ENCODE measurements around the gene ANKS4B. TPM values are rescaled to one million over a fixed set of nuclear protein-coding genes. Genes with fewer than 3 reads are reported as not detected.
"Not testable (repeated sequence)": the region's sequence is repeated elsewhere in the genome, so short reads cannot be mapped to it uniquely, and the experiment has no call there.

ANKS4B gene
- total RNA-seq, 1 donor from 2014 or later, result 0.72 TPM

DNA sequence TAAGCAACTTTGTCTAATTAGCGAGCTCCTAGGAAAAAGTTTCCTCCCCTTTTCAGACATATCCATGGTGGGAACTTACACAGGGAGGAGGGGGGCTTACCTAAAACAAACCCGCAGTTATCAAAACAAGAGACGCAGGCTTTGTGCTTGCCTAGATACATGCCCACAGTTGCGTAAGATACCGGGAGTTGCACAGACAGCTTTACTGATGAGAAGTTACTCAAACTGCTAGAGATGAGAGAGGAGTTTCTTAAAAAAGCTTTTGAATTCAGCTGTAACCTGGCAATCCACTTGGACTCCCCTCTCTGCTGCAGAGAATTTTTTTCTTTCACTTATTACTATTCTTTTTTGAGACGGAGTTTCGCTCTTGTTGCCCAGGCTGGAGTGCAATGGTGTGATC lies 15.3 kb upstream of the ANKS4B start:
- no peak for DNase-seq (ENCODE audit: low spot score)

- no peak for DNase-seq (ENCODE audit: low spot score)
Observed at GRCh38 chr16:21219551-21219950, 13.9 kb upstream of the ANKS4B start.

DNA sequence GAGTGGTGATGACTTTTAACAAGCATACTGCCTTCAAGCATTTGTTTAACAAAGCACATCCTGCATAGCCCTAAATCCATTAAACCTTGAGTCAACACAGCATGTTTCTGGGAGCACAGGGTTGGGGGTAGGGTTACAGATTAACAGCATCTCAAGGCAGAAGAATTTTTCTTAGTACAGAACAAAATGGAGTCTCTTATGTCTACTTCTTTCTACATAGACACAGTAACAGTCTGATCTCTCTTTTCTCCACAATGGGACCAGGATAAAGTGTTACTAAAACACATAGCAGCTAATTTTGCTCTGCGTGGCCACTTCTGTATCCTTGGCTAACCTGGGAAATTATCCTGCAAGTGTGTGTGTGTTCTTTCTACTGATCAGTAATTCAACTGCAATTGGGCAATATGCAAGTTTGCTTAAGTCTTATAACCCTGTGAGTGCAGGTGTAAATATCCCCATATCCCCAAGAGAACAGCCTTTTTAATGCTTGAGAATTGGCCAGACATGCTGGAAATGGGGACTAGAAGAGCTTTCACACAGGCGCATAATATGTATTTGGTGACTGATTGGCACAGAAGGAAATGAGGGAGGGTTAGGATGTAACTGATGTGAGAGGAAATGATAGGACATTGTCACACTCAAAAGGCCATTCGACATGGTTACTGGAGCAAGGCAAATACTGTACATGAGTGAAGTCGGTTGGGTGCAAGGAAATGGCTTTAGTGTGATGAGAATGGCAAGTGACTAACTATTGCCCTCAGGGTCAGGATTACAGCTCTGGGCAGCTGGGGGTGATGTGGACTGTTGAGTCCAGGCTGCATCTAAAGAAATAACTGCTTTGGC lies 10.8 kb upstream of the ANKS4B start:
- no peak for DNase-seq (ENCODE audit: low spot score)

- DNase-seq (ENCODE audit: low spot score), result no peak
Observed at GRCh38 chr16:21223787-21224186, 9.7 kb upstream of the ANKS4B start.

GRCh38 chr16:21224800-21225199 lies 8.7 kb upstream of the ANKS4B start:
- no peak for DNase-seq (ENCODE audit: low spot score)

- DNase-seq (ENCODE audit: low spot score), result no peak
Observed at GRCh38 chr16:21226749-21227148, 6.8 kb upstream of the ANKS4B start.

- DNase-seq (ENCODE audit: low spot score), result no peak
Observed at GRCh38 chr16:21227866-21228265, 5.6 kb upstream of the ANKS4B start.

DNA sequence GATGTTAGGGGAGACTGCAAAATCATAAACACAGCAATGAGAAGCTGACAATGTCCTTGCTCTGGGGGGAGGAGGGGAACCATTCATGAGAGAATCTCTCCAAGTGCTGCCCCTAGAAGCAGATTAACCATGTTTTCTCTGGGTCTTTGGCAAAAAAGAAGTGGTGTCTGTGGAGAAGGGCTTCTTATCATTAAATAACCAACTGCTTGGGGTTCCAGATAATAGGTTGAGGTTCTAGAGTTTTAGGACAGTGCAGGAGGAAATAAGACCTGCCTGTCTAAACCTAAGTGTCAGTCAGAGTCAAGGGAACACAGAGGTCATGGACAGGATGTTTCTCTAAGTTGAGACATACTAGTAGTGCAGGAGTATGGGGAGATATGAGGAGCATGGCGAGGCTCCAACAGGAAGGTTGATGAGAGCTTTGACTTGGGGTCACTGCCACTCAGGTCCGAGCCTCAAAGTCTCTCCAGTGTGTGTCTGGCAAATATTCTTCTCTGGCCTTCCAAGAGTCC lies 5.1 kb upstream of the ANKS4B start:
- no peak for DNase-seq (ENCODE audit: low spot score)

DNA sequence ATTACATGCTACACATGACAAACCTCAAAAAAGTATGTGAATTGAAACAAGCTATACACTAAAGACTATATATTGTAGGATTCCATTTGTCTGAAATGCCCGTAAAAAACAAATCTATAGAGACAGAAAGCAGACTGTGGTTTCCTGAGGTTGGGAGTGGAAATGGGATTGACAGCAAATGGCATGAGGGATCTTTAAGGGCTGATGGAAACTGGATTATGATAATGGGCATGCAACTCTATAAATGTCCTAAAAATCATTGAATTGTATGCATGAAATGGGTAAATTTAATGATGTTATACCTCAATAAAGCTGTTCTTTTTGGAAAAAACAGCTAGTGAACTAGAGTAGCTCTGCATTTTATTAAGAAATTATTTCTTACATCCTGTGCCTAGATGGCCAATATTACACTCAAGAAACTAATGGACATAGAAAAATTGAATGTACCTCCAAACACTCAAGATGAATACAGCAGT lies 416 bp upstream of the ANKS4B start:
- DNase-seq (ENCODE audit: low spot score), result no peak

DNA sequence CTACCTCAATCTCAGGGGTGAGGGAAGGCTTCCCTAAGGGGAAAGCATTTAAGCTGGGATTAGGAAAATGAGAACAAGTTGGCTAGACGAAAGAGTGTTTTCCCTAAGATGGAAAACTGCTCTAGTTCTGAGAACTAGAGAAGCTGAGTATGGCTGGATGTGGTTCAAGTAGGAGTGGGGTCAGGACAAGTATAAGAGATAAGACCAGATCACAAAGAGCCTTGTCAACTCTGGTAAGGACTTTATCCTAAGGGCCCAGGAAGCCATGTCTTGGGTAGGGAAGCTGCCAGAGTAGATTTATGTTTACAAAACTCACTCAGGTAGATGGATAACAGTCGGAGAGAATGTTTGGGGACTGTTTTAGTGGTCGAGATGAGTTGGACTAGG lies 1.7 kb downstream of the ANKS4B start:
- no peak for DNase-seq (ENCODE audit: low spot score)

DNA sequence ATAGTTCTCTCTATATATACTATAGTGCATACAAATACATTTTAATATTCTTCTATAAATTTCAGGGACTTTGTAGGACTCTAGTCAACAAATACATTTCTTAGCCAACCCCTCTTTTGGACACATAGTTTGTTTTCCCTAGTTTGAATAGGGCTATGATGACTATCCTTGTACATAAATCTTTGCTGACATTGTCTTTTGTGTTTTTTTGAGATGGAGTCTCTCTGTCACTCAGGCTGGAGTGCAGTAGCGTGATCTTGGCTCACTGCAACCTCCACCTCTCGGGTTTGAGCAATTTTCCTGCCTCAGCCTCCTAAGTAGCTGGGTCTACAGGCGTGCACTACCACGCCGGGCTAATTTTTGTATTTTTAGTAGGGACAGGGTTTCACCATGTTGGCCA lies 3.3 kb downstream of the ANKS4B start:
- DNase-seq (ENCODE audit: low spot score), result no peak

DNA sequence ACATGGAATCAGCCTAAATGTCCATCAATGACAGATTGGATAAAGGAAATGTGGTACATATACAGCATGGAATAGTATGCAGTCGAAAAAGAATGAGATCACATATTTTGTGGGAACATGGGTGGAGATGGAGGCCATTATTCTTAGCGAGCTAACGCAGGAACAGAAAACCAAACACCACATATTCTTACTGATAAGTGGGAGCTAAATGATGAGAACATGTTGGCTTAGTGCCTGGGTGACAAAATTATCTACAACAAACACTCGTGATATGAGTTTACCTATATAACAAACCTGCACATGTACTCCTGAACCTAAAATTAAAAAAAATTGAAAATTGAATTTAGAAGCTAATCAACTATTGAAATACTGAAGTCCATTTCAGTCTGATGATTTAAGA lies 6.1 kb downstream of the ANKS4B start:
- no peak for DNase-seq (ENCODE audit: low spot score)

- no peak for DNase-seq (ENCODE audit: low spot score)
Observed at GRCh38 chr16:21242756-21243155, 9.3 kb downstream of the ANKS4B start.

DNA sequence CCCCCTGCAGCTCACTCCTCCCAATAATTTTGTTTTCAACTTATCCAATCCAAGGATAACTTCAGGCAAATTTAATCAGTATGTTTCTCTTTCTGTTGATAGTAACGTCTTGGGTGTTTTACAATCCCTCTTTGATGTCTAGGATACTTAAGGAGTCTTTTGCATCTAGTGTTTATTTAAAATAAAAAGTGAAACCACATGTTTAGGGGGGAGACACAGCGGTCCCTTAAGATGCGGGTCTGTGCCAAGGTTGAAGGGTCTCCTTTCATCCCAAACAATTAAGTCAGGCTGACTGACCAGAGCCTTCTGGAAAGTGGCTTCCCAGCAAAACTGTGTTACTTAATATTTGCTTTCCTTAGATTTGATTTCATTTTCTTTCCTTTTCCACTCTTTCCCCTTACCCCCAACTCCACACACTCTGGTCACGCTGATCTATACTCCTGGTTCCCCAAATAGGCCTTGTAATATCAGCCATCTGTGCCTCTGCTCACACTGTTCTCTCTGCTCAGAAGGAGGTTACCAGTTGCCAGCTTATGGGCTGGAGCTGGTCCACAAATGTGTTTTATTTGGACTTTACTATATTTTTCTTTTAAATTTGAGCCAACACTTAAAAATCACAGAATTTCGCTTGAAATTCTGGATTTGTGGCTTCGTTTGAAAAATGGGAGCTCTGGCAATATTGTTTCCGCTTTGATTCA lies 11.2 kb downstream of the ANKS4B start:
- no peak for DNase-seq (ENCODE audit: low spot score)

DNA sequence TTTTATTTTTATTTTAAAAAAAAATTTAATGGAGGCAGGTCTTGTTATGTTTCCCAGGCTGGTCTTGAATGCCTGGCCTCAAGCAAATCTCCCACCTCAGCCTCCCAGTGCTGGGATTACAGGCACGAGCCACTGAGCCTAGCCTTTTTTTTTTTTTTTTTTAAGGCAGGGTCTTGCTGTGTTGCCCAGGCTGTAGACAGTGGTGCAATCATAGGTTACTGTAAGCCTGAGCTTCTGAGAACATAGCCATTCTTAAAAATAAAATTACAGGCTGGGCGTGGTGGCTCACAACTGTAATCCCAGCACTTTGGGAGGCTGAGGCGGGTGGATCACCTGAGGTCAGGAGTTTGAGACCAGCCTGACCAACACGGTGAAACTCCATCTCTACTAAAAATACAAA lies 14.7 kb downstream of the ANKS4B start:
- not testable (repeated sequence) for DNase-seq (ENCODE audit: low spot score)

DNA sequence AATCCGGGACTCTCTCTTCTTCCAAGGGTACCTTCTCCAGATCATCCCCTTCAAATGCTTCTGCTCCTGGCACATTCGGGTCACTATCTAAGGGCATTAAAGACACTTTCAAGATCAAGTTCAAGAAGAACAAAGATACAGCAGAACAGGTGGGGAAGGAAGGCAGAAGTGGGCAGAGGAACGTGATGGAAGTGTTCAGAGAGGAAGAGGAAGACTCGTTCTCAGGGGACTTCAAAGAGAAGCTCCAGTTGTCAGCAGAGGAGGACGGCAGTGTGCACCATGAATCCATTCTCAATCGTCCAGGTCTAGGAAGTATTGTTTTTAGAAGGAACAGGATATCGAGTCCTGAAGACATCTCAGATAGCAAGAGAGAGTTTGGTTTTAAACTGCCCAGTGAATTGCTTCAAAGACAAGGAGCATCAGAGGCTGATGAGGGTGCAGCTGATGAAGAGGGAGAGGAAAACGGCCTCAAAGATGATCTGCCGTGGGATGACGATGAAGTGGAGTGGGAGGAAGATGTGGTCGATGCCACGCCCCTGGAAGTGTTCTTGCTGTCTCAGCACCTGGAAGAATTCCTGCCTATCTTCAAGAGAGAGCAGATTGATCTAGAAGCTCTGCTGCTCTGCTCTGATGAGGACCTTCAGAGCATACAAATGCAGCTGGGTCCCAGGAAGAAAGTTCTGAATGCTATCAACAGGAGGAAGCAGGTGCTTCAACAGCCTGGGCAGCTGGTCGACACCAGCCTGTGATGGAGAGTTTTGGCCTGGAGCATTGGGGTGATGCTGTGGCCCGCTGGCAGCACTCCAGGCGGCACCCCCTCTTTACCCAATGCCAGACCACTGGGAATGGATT lies 16.8 kb downstream of the ANKS4B start:
- no peak for DNase-seq (ENCODE audit: low spot score)

GRCh38 chr16:21253470-21253869 lies 20.0 kb downstream of the ANKS4B start:
- DNase-seq (ENCODE audit: low spot score), result no peak

- DNase-seq (ENCODE audit: low spot score), result no peak
Observed at GRCh38 chr16:21256636-21257035, 23.1 kb downstream of the ANKS4B start.

- DNase-seq (ENCODE audit: low spot score), result no peak
Observed at GRCh38 chr16:21257284-21257683, 23.8 kb downstream of the ANKS4B start.

DNA sequence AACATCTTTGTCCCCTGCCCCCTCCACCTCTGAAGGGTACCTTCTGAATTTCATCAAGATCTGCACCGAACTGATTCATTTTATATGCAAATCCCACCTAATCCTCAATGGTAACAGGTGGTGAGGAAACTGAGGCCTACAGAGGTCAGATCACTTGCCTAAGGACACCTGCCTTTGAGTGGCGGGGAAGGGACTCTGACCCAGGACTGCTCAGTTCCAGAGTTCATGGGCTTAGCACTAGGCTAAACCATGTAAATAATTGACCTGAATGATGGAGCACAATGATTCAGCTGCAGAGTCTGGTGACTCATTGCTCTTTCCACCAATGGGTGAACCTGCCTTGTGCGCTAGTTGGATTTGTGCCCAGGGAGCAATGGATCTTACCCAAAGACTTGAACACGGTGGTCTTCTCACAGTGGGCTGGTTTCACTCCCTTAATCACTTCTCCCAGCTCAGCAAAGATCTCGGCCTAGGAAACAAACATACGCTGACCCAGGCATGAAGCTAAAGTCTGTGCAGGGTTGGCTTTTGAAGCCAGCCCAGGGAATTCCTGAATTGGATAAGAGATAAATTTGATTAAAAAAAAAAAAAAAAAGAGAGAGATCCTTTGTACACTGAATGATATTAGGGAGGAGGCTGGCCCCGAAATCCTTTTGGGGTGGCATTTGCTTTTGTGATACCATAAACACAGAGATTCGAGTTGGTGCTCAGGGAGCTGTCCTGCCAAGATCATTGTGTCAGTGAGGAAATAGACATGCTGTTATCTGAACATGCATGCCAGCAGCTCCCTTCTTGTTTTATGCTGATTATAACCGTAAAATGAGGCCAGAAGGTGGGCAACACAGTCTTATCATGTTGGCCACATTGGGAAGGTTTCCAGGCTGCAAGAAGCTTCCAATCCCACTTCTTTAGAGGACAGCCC lies 27.6 kb downstream of the ANKS4B start:
- DNase-seq (ENCODE audit: low spot score), result no peak
